AG04449 (cell line): ENCODE results near the gene AXL.
A peak's percentile ranks its signal among the peaks of the same experiment; 100 is the strongest.
"Not testable (repeated sequence)": the region's sequence is repeated elsewhere in the genome, so short reads cannot be mapped to it uniquely, and the experiment has no call there.

ENCODE experiments used
- CTCF ChIA-PET: fragments of 350-600 bp; formaldehyde crosslinking; extraction: SDS; loops from one replicate; lab custom pipeline; 2021; ENCODE audit warnings: antibody characterized with exemption; lab: Yijun Ruan, JAX
- POLR2A ChIA-PET: fragments of 400-600, 350-600 bp; formaldehyde crosslinking; extraction: SDS; loops from one replicate; lab custom pipeline; 2020; ENCODE audit warnings: antibody characterized with exemption, inconsistent platforms; lab: Yijun Ruan, JAX
- DNase-seq: peaks from one replicate; pipeline ENCODE4 v3.0.0-alpha.2; 2010; ENCODE audit warnings: low read depth, low spot score
- H3K4me3 ChIP-seq: 2 replicates; pipeline ENCODE4 v1.5.1; 2011; ENCODE audit warnings: low read depth, mild to moderate bottlenecking, control low read depth, low read length
- CTCF ChIP-seq: IDR thresholded peaks from one replicate; pipeline ENCODE4 v1.5.1; 2011; ENCODE audit warnings: mild to moderate bottlenecking, moderate library complexity, low read length, control low read depth, inconsistent platforms; ENCODE audit not compliant: insufficient read depth; ENCODE audit errors: missing control alignments

The AXL gene

GRCh38 chr19:41218615-41219507 lies at the start of gene AXL:
Gene AXL, plus strand, starts transcription at chr19:41219223. Its CDS starts 170 bp downstream, at chr19:41219393.
- peak; percentile 63 for DNase-seq
- CTCF ChIA-PET, result interaction anchor here (0.7 to 2.7 kb wide), 10 partner anchors 9 to 134 kb away, joined by 3 to 10 read pairs (median 4); no protein-coding TSS in a partner anchor
- POLR2A ChIA-PET, result interaction anchor here (0.6 to 2.8 kb wide), 9 partner anchors 9 to 91 kb away, joined by 3 to 17 read pairs (median 4); partner anchors contain the start of genes CCDC97 and HNRNPUL1
- peak within 1 kb of the TSS; percentile 90 for H3K4me3 ChIP-seq
- no peak for TF ChIP-seq CTCF

GRCh38 chr19:41172297-41173164 lies 46.5 kb upstream of the AXL start:
- TF ChIP-seq CTCF, result no peak
- POLR2A ChIA-PET, result no interaction called here
- DNase-seq, result no peak
- CTCF ChIA-PET, result no interaction called here
- no peak overlapping the region for H3K4me3 ChIP-seq

GRCh38 chr19:41174297-41174928 lies 44.6 kb upstream of the AXL start:
- CTCF ChIA-PET, result no interaction called here
- H3K4me3 ChIP-seq, result no peak overlapping the region
- TF ChIP-seq CTCF, result no peak
- POLR2A ChIA-PET, result no interaction called here
- no peak for DNase-seq

- DNase-seq, result peak; percentile 21
- no peak for TF ChIP-seq CTCF
- ChIA-PET CTCF (interaction anchor here (0.9 to 1.6 kb wide), 3 partner anchors 9 to 132 kb away, joined by 3 to 5 read pairs (median 3); no protein-coding TSS in a partner anchor), POLR2A (no interaction called here)
- no peak overlapping the region for H3K4me3 ChIP-seq
Measured at GRCh38 chr19:41175801-41176777, 42.9 kb upstream of the AXL start.

GRCh38 chr19:41180173-41180572 lies 38.9 kb upstream of the AXL start:
- CTCF ChIA-PET, POLR2A ChIA-PET, H3K4me3 ChIP-seq, DNase-seq: not testable (repeated sequence)
